ENCODE measurements around the gene WDR7.

WDR7 gene

GRCh38 chr18:56803051-56803450 lies 151.9 kb downstream of the WDR7 start:
- no peak for DNase-seq (ENCODE audit: low read depth in 2 of 2)

DNA sequence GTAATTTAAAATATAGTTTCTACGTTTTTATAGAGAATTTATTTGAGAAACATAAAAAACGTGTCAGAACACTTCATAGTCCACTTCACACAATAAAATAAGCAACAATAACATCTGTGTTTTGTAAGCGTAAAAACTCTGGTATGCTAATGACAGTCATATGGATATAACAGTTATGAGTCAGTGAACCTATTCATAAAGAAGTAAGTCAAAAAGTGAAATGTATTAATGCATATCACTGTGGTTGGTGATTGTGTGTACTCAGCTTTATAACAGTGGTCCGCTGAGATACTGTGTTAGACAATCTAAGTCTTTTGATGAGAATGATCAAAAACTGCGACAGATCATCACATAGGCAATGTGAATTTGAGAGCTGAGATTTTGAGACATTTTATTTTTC lies 153.2 kb downstream of the WDR7 start:
- no peak for DNase-seq (ENCODE audit: low read depth in 2 of 2)

DNA sequence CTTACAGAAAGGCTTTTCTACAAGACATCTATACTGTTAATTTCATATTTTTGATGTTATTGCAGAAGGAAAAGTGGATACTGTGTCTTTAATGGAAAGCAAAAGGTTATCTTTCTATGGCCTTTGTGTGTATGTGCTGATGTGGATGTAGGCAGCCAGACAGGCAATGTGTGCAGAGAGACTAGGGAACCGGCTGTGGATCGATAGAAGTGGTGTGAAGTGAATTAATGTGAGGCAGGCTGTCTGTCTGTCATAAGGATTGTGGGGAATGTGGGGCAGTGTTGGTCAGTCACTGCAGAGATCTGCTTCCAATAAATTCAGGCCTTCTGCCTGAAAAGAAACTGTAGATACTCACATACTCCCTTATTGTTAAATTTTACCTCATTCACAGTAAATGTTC lies 156.7 kb downstream of the WDR7 start:
- no peak for DNase-seq (ENCODE audit: low read depth in 2 of 2)

- no peak for DNase-seq (ENCODE audit: low read depth in 2 of 2)
These were observed 161.5 kb downstream of the WDR7 start for GRCh38 chr18:56812674-56813073.

GRCh38 chr18:56815926-56816325 lies 164.8 kb downstream of the WDR7 start:
- DNase-seq (ENCODE audit: low read depth in 2 of 2): no peak

- no peak for DNase-seq (ENCODE audit: low read depth in 2 of 2)
These were observed 172.9 kb downstream of the WDR7 start for GRCh38 chr18:56823986-56824565.

- DNase-seq (ENCODE audit: low read depth in 2 of 2): no peak
These were observed 174.2 kb downstream of the WDR7 start for GRCh38 chr18:56825321-56825720.

- no peak for DNase-seq (ENCODE audit: low read depth in 2 of 2)
These were observed 174.7 kb downstream of the WDR7 start for GRCh38 chr18:56825878-56826277.

GRCh38 chr18:56831988-56832387 lies 180.8 kb downstream of the WDR7 start:
- DNase-seq (ENCODE audit: low read depth in 2 of 2): no peak

DNA sequence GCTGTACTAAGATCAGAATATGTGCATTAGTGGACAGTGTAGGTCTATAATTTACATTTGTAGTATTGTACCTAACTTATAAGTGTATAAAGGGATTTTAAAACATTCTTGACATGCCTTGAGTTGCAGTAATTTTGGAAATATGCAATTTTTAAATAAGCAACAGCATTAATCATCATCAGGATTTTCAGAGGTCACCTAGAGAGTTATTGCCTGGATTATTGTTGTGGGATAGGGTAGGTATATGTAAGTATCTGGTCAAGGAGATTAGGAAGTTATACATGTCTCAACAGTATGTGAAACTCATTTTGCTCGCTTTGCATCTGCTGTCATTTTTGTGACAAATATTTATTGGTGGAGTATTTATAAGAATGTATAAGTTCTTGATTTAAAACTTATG lies 184.2 kb downstream of the WDR7 start:
- DNase-seq (ENCODE audit: low read depth in 2 of 2): no peak

- DNase-seq (ENCODE audit: low read depth in 2 of 2): no peak
These were observed 185.0 kb downstream of the WDR7 start for GRCh38 chr18:56836173-56836572.

- no peak for DNase-seq (ENCODE audit: low read depth in 2 of 2)
These were observed 190.7 kb downstream of the WDR7 start for GRCh38 chr18:56841836-56842235.

DNA sequence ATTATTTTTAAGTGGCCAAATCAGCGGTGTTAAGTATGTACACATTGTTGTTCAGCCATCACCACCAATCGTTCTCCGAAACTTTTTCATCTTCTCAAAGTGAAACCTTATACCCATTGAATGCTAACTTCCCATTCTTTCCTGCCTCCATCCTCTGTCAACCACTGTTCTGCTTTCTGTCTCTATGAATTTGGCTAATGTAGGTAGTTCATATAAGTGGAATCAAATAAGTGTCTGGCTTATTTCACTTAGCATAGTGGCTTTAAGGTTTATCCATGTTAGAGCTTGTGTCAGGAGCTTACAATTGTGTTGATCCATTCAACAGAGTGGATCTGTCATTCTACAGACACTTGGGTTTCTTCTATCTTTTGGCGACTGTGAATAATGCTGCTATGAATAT lies 192.1 kb downstream of the WDR7 start:
- no peak for DNase-seq (ENCODE audit: low read depth in 2 of 2)

DNA sequence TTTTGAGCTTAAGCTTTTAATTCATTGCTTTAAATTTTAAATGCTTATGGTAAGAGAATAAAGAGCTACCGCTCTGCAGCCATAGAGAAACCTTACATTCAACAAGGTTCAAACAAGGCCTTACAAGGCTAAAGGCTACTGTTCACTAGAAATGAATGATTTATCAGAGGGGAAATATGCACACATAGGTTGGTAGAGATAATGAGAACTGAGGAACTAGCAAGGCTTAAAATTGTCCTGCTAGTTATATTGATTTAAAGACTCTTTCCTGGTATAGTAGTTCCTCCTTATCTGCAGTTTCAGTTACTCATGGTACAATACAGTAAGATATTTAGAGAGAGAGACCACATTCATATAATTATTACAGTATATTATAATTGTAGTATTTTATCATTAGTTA lies 193.4 kb downstream of the WDR7 start:
- DNase-seq (ENCODE audit: low read depth in 2 of 2): no peak

DNA sequence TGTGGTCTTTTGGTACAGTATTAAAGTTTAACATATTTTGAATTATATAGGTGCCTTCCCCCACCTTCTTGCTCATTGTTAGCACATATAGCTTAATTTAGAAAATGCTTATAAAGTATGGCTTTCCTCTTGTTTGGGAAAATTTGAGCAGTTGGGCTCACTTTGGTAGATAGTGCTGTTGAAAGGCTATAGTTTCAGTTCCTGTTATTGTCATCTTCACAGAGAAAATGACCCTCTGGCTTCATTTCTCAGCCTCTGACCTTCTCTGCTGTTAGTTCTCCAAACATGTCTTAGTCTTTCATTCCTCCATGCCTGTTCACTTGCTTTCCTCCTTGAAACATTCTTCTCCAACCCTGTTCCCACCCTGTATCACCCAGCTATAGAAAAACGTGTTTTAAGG lies 200.6 kb downstream of the WDR7 start:
- no peak for DNase-seq (ENCODE audit: low read depth in 2 of 2)

DNA sequence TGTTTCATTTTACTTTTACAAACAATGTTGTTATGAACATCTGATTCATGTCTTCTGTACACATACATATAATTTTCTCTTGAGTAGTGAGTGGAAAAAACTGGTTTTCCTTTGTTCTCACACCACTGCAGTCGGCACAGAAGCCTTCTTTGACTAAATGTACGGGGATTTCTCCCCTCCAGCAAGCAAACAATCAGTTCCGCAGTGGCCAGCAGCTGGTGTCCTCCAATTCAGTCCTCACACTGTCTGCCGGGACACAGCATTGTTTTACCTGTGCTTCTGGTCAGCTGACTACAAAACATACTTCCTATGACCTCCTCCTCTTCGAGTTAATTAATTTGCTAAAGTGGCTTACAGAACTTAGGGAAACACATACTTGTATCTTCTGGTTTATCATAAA lies 202.8 kb downstream of the WDR7 start:
- DNase-seq (ENCODE audit: low read depth in 2 of 2): no peak

GRCh38 chr18:56861244-56861643 lies 210.1 kb downstream of the WDR7 start:
- DNase-seq (ENCODE audit: low read depth in 2 of 2): no peak

DNA sequence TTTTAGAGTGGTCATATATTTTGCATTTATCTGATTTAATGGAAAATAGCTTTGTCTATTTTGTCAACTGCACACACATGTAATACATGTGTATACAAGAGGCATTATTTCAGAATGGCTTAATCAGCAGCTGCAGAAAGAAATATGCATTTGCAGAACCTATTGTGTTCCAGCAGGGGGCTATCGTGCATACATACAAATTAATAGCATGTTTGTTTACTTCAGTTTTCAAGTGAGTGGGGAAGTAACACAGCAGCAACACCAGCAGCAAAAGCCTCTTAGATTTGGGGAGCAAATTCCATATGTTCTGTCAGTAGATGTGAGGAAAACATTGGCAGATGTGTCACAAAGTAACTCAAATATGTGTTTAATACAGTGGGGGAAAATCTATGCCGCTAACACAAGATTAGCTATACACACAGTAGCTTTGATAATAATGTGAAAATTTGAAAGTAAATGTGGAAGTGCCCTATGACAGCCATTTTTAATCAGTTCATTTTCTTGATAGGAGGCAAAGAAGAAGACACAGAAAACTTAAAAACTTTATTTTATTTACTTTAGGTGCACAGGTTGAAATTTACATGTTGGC lies 218.1 kb downstream of the WDR7 start:
- DNase-seq (ENCODE audit: low read depth in 2 of 2): no peak

GRCh38 chr18:56870982-56871381 lies 219.8 kb downstream of the WDR7 start:
- no peak for DNase-seq (ENCODE audit: low read depth in 2 of 2)

- DNase-seq (ENCODE audit: low read depth in 2 of 2): no peak
These were observed 221.0 kb downstream of the WDR7 start for GRCh38 chr18:56872140-56872539.

GRCh38 chr18:56873441-56874140 lies 222.4 kb downstream of the WDR7 start:
- DNase-seq (ENCODE audit: low read depth in 2 of 2): no peak

DNA sequence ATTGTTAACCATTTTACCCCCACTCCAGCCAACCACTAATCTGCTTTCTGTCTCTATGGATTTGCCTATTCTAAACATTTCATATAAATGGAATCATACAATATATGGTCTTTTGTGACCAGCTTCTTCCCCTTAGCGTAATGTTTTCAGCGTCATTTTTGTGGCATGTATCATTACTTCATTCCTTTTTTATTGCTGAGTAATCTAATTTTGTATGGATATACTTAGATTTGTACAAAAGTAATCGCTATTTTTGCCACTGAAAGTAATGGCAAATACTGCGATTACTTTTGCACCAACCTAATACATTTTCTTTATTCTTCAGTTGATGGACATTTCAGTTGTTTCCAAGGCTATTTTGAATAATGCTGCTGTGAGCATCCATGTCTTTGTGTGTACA lies 227.6 kb downstream of the WDR7 start:
- no peak for DNase-seq (ENCODE audit: low read depth in 2 of 2)

DNA sequence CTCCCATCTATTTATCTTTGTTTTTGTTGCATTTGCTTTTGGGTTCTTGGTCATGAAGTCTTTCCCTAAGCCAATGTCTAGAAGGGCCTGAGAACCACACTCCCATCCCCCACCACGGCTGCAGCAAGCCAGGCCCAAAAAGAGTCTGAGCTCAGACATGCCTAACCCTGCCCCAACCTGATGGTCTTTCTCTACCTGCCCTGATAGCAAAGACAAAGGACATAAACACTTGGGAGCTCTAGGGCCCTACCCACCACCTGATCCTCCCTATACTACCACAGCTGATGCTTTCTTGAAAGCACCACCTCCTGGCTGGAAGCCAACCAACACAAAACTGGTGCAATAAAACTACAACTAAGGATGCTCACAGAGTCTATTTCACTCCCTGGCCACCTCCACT lies 233.4 kb downstream of the WDR7 start:
- no peak for DNase-seq (ENCODE audit: low read depth in 2 of 2)

DNA sequence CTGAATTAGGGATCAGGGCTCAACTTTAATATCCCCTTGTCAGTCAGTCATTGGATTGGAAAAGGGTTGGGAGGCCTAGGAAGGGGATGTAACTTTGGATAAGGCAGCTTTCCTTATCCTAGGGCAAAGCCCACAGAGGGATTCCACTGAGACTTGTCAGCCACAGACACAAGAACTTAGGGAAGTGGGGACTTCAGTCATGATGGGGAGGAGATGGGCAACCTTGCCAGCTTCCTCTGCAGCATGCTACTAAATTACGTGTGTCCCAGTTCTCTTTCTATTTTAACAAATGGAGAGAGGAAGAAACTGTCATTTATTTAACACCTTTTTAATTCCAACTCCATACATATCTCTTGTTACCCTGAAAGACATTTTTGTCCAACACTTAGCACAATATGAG lies 237.8 kb downstream of the WDR7 start:
- no peak for DNase-seq (ENCODE audit: low read depth in 2 of 2)
